Stomach smooth muscle (tissue), 2 donors: Measurements from ENCODE around the gene RASSF9.

ENCODE experiments used
- H3K27ac ChIP-seq: one replicate; pipeline ENCODE4 v1.7.0; 2013; ENCODE audit warnings: mild to moderate bottlenecking, low read length, inconsistent platforms
- H3K27me3 ChIP-seq, 2 donors: one replicate each; pipeline ENCODE4 v1.7.0; 2013; ENCODE audit warnings: low read length in 2 of 2; ENCODE audit not compliant: insufficient read depth in 2 of 2, control insufficient read depth in 1 of 2
- H3K36me3 ChIP-seq, 2 donors: one replicate each; pipeline ENCODE4 v1.7.0; 2013; ENCODE audit warnings: low read length in 2 of 2; ENCODE audit not compliant: control insufficient read depth in 2 of 2, insufficient read depth in 2 of 2
- H3K4me1 ChIP-seq: one replicate; pipeline ENCODE4 v1.7.0; 2013; ENCODE audit warnings: low read length; ENCODE audit not compliant: control insufficient read depth, insufficient read depth
- H3K4me3 ChIP-seq, 2 donors: one replicate each; pipeline ENCODE4 v1.7.0; 2013; ENCODE audit warnings: low read length in 2 of 2
- H3K9ac ChIP-seq, 2 donors: one replicate each; pipeline ENCODE4 v1.7.0; 2013; ENCODE audit warnings: low read length in 2 of 2, mild to moderate bottlenecking in 1 of 2
- H3K9me3 ChIP-seq, 2 donors: one replicate each; pipeline ENCODE4 v1.7.0; 2013; ENCODE audit warnings: low read length in 2 of 2; ENCODE audit not compliant: control insufficient read depth in 2 of 2
- donor health status: healthy.
- donor health status: Pancreatic carcinoma.

Gene RASSF9

GRCh38 chr12:85843606-85844310 is 7.5 kb upstream of the RASSF9 start:
- Histone ChIP-seq H3K27ac (no peak overlapping the region), H3K9ac (no peak overlapping the region), H3K4me1 (no peaks in the 10 kb centered on the region), H3K9me3 (no peaks in the 10 kb centered on the region), H3K36me3 (no peaks in the 10 kb centered on the region), H3K27me3 (no peaks in the 10 kb centered on the region), H3K4me3 (no peak overlapping the region)

- Histone ChIP-seq H3K27me3 (no peaks in the 10 kb centered on the region), H3K4me1 (peaks cover 3% of the 10 kb centered on the region), H3K9ac (peak overlapping the region; percentile 40 to 66), H3K36me3 (no peaks in the 10 kb centered on the region), H3K4me3 (peak overlapping the region; percentile 75), H3K27ac (peak overlapping the region; percentile 0), H3K9me3 (no peaks in the 10 kb centered on the region)
Observed at GRCh38 chr12:85835426-85836196, 598 bp downstream of the RASSF9 start.

- H3K27me3 ChIP-seq = no peaks in the 10 kb centered on the region
- peaks cover 3% of the 10 kb centered on the region for H3K4me1 ChIP-seq
- H3K9ac ChIP-seq = no peak overlapping the region
- H3K4me3 ChIP-seq = no peak overlapping the region
- no peaks in the 10 kb centered on the region for H3K9me3 ChIP-seq
- H3K36me3 ChIP-seq = no peaks in the 10 kb centered on the region
- H3K27ac ChIP-seq = no peak overlapping the region
Observed at GRCh38 chr12:85834378-85834777, 1.8 kb downstream of the RASSF9 start.

GRCh38 chr12:85833579-85833978 is 2.6 kb downstream of the RASSF9 start:
- no peak overlapping the region for H3K27ac ChIP-seq
- no peak overlapping the region for H3K4me3 ChIP-seq
- no peak overlapping the region for H3K9ac ChIP-seq
- no peaks in the 10 kb centered on the region for H3K27me3 ChIP-seq
- no peaks in the 10 kb centered on the region for H3K36me3 ChIP-seq
- H3K4me1 ChIP-seq = peaks cover 3% of the 10 kb centered on the region
- no peaks in the 10 kb centered on the region for H3K9me3 ChIP-seq

- no peak overlapping the region for H3K9ac ChIP-seq
- no peaks in the 10 kb centered on the region for H3K27me3 ChIP-seq
- no peak overlapping the region for H3K27ac ChIP-seq
- H3K4me1 ChIP-seq = no peaks in the 10 kb centered on the region
- no peaks in the 10 kb centered on the region for H3K9me3 ChIP-seq
- no peak overlapping the region for H3K4me3 ChIP-seq
- H3K36me3 ChIP-seq = no peaks in the 10 kb centered on the region
Observed at GRCh38 chr12:85831327-85831990, 4.8 kb downstream of the RASSF9 start.

- no peak overlapping the region for H3K4me3 ChIP-seq
- H3K9me3 ChIP-seq = no peaks in the 10 kb centered on the region
- H3K27ac ChIP-seq = no peak overlapping the region
- no peaks in the 10 kb centered on the region for H3K27me3 ChIP-seq
- no peaks in the 10 kb centered on the region for H3K36me3 ChIP-seq
- H3K9ac ChIP-seq = no peak overlapping the region
- no peaks in the 10 kb centered on the region for H3K4me1 ChIP-seq
Observed at GRCh38 chr12:85829391-85829790, 6.8 kb downstream of the RASSF9 start.

GRCh38 chr12:85828576-85828975 is 7.6 kb downstream of the RASSF9 start:
- Histone ChIP-seq H3K4me1 (no peaks in the 10 kb centered on the region), H3K9ac (no peak overlapping the region), H3K27me3 (no peaks in the 10 kb centered on the region), H3K9me3 (no peaks in the 10 kb centered on the region), H3K27ac (no peak overlapping the region), H3K36me3 (no peaks in the 10 kb centered on the region), H3K4me3 (no peak overlapping the region)

GRCh38 chr12:85825746-85826145 is 10.5 kb downstream of the RASSF9 start:
- Histone ChIP-seq H3K9me3 (no peaks in the 10 kb centered on the region), H3K27me3 (no peaks in the 10 kb centered on the region), H3K9ac (no peak overlapping the region), H3K27ac (no peak overlapping the region), H3K36me3 (no peaks in the 10 kb centered on the region), H3K4me1 (no peaks in the 10 kb centered on the region), H3K4me3 (no peak overlapping the region)

GRCh38 chr12:85823436-85824180 is 12.6 kb downstream of the RASSF9 start:
- H3K9me3 ChIP-seq = no peaks in the 10 kb centered on the region
- H3K4me3 ChIP-seq = no peak overlapping the region
- H3K9ac ChIP-seq = no peak overlapping the region
- no peaks in the 10 kb centered on the region for H3K36me3 ChIP-seq
- H3K4me1 ChIP-seq = no peaks in the 10 kb centered on the region
- no peak overlapping the region for H3K27ac ChIP-seq
- H3K27me3 ChIP-seq = no peaks in the 10 kb centered on the region

- H3K9ac ChIP-seq = no peak overlapping the region
- H3K27me3 ChIP-seq = no peaks in the 10 kb centered on the region
- H3K27ac ChIP-seq = no peak overlapping the region
- H3K4me3 ChIP-seq = no peak overlapping the region
- no peaks in the 10 kb centered on the region for H3K9me3 ChIP-seq
- no peaks in the 10 kb centered on the region for H3K4me1 ChIP-seq
- H3K36me3 ChIP-seq = no peaks in the 10 kb centered on the region
Observed at GRCh38 chr12:85821759-85822158, 14.4 kb downstream of the RASSF9 start.
